ENCODE measurements around the gene OBP2B.

OBP2B gene

DNA sequence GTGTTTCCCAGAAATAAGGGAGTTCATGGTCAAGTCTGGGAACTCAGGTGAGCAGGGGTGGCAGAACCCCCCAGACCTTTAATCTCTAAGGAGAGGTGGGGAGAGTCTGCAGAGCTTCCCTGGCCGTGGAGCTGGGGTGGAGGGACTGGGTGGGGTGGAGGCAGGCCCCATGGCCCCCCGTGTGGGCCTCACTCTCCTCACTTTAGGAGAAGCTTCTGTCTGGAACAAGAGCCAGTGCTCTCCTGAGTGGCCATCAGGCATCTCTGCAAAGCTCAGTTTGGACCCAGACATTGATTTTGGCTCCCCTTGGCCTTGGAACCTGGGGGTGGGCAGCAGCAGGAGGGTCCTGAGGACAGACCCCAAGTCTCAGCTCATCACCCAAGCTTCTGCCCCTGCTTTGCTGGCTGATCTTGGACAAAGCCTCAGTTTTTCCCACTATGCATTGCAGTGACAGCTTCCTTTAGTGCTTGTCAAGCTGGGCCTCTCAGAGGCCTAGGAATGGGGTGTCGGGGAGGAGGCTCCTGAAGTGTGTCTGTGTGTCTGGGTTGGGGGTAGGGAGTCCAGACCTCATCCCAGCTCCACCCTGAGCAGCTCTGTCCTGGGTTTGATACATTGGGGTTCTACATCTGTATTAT, 41.8 kb downstream of the OBP2B start:
- DNase-seq (ENCODE audit: low read depth) = no peak

DNA sequence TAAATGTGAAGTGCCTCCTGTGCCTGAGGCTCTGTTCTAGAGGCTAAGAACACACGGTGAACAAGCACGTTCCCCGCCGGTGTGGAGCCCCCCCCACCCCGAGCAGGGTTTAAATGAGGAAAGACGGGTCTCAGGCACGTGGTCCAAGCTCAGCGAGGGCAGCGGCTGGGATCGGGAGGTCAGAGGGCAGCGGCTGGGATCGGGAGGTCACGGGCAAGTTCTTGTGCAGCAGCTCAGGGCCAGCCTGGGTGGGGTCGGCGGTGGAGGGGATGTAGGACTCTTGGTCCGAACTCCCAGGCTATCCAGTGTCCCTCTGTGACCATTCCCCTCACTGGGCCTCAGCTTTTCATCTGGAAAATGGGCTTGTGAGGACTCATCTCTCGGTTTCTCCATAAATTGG, 42.7 kb downstream of the OBP2B start:
- no peak for DNase-seq (ENCODE audit: low read depth)

DNA sequence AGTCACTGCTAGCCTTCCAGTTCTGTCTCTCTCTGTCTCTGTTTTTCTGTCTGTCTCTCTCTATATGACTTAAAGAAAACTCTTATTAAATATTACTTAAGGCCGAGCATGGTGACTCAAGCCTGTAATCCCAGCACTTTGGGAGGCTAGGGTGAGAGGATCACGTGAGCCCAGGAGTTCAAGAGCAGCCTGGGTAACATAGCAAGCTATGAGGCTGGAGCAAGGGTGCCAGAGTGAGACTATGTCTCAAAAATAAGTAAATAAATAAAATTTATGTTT, 43.7 kb downstream of the OBP2B start:
- no peak for DNase-seq (ENCODE audit: low read depth)

DNA sequence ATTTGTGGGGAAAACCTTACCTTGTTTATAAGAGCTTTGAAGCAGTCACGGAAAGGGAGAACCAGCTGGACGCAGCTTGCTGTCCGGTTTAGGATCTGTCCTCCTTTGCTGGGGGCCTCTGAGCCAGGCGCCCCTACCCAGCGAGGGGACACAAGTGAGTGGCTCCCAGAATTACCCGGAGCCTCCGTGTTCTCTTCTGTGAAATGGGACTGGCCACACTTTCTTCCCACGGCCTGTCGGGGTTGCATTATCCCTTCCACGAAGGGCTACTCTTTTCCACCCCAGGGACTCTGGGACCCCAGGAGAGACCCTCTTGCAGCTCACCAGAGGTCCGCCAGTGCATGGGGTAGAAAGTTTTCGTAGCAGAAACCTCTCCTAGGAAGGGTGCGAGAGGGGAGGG, 44.9 kb downstream of the OBP2B start:
- DNase-seq (ENCODE audit: low read depth) = no peak

DNA sequence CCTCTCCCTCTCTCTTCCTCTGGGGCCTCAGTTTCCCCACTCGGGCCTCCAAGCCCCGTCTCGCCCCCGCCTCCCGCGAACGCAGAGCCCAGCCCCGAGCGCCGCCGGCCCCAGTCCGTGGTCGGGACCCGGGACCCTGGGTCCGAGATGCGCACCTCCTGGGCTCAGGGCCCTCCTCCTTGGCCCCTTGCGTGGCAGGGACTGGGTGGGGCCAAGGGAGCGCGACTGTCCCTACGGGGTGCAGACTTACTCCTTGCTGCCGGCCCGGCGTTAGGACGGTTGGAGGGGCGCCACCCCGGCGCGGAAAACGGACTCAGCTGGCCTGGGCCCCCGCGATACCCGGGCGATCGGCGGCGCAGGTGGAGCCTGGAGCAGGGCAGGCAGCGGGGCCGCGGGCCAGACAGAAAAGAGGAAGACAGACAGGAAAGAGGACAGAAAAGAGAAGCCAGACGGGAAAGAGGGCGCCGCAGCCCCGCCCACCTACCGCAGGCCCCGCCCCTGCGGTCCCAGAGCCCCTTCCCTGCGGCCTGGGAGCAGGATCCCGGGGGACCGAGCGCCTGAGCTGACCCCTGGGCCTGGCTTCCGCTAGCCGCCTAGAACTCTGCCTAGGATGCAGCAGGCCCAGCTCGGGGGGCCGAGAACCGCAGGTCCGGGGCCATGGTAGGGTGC, 45.4 kb downstream of the OBP2B start, which contains the start of gene GBGT1:
Gene GBGT1 (minus strand): TSS at position 411 of the 669 bp plus-strand sequence. CDS start 1,502 bp downstream, outside the sequence.
- DNase-seq (ENCODE audit: low read depth) = no peak

DNA sequence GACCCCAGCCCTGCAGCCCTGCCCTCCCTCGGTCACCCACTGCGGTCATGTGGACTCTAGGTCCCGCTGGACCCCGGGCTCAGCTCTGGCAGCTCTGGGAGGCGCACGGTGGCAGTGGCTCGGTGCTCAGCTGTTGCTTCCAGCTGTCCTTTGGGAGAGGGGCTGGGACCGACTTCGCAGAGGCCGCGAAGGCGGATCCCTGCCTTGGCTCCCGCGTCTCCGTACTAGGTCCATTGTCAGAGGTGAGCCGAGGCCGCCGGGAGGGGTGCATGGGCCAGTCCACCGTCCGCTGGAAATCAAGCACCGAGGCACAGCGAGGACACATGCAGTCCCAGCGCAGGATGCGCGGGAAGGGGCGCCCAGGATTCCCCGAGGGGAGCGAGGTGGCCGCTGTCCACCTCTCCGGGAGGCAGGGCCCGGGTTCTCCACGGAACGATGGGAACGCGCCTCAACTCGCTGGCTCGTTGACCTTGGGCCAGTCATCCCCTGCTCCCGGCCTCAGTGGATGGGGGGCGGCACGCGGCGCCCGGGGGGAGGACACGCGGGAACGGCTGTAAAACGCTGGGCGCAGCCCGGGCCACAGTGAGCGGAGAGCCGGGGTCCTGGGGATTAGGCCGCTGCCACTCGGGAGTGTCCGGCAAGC, 46.1 kb downstream of the OBP2B start:
- no peak for DNase-seq (ENCODE audit: low read depth)

DNA sequence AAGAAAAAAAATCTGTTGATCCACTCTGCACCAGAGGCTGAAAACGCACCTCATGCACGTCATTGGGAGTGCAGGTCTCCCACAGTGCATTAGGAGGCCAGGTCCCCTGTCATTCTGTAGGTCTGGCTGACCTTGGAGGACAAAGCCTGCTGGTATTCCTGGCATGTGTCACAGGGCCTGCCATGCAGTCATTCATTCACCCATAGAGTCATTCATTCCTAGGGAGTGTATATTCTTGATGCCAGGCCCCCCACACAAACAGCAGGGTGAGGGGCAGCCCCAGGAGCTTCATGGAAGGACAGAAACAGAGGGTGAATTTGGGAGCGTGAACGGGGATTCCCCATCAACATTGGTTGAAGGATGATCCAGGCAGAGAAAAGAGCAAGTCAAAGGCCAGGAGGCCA, 47.5 kb downstream of the OBP2B start:
- no peak for DNase-seq (ENCODE audit: low read depth)

DNA sequence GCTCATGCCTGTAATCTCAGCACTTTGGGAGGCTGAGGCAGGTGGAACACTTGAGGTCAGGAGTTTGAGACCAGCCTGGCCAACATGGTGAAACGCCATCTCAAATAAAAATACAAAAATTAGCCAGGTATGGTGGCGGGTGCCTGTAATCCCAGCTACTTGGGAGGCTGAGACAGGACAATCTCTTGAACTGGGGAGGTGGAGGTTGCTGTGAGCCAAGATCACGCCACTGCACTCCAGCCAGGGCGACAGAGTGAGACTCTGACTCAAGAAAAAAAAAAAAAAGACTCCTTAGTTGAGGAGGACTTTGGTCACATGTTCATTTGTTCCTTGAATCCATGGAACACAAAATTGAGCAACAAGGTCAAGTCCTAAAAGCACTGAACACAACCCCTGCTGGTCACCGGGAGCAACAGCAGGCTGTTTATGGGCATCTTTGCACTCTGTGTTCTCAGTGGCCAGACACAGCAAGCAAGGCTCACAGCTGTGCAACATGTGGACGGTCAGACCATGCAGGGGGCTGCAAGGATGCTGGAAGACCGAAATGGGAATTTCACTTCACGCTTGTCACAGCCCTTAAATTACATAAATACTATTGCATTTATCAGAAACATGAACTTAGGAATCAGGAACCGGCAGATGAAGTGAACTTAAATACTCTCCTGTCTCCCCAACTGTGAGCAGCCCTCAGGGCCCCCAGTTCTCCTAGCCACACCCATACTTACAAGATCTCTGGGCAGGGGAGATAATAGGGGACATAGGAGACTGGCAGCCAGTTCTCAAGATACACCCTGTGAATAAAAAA, 48.1 kb downstream of the OBP2B start:
- DNase-seq (ENCODE audit: low read depth) = no peak

DNA sequence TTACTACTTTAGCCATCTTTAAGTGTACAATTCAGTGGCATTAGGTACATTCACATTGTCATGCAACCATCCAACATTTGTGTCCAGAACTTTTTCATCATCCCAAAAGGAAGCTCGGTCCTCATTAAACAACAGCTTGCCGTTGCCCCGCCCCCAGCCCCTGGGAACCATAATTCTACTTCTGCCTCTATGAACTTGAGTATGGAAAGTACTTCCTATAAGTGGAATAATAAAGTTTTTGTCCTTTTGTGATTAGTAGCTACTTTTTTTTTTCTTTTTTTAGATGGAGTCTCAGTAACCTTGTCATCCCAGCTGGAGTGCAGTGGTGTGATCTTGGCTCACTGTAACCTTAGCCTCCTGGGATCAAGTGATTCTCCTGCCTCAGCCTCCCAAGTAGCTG, 50.4 kb downstream of the OBP2B start:
- DNase-seq (ENCODE audit: low read depth) = no peak

All from stimulated activated CD4-positive, alpha-beta T cell treated with anti-CD3 and anti-CD28 coated beads, Interleukin-2, amount 100 ng/mL, for 4 hours (primary cell).